Ramos (cell line): Measurements from ENCODE around the gene HNRNPM.

Source experiments
- in situ Hi-C: fragments of 300-500 bp; cut with MboI; formaldehyde crosslinking; loops from one replicate; pipeline ENCODE4 v1.14.3; 2022; ENCODE audit warnings: low sequenced_read_pairs; ENCODE audit not compliant: unreplicated experiment

Gene HNRNPM

DNA sequence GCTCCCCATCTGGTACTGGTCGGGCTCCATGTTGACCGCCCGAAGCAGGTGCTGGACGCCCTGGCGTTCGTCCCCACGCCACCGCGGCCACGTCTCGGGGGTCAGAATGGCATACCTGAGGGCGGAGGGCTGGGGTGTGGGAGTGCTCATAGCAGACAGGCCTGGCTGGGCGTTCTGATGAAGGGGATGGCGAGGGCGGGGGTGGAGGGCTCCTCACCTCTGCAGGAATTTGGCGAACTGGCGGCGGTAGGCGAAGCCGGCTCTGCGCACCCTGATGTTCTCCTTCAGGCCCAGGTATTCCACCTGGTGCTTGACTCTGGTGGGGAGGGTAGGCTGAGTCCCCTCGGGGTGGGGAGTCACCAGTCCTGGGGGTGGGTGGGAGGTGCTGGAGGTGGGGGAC, 91.5 kb downstream of the HNRNPM start:
- in situ Hi-C loops: no loop called here

DNA sequence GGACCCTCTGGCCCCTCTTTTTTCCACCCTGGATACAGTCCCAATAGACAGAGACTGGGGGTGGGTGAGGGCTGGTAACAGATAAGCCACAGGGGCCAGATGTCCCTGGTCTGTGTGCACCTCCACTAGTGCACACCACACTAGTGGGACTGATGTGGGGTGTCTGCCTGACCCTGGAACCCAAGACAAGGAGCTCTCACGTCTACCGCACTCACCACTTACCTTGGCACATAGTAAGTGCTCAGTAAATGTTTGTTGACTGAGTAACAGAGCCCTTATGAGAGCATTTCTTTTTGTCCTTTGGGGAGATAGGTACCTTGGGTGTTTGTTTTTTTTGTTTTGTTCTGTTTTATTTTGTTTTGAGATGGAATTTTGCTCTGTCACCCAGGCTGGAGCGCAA, 92.3 kb downstream of the HNRNPM start:
- in situ Hi-C loops: no loop called here
